T-helper 22 cell (primary cell): ENCODE measurements around the gene CDH23.

Experiments used
- DNase-seq: peaks from one replicate; pipeline ENCODE4 v3.0.0-alpha.2; 2020; ENCODE audit warnings: low read depth

The CDH23 gene

DNA sequence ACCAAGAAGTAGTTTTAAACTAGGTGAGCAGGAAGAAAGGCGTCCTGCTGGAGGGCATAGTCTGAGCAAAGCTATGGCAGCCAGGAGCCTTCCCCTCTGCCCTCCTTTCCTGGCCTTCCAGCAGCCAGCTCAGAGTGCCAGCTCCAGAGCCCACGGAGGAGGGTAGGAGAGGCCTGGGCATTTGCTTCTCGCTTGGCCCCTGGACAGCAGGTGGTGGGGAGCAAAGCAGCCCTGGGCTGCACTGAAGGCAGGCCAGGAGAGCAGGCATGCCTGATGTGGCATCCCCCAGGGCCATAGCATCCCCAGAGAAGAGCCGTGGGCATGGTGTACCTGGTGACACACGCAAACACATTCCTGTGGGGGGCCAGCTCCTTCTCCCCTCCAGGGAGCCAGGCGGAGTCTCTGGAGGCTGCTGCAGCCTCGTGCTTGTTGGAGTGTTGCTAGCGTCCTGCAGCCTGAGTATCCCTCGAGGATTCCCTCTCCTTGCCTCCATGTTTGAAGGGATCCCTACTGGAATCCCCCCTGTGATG, 43.9 kb downstream of the CDH23 start:
- no peak for DNase-seq

DNA sequence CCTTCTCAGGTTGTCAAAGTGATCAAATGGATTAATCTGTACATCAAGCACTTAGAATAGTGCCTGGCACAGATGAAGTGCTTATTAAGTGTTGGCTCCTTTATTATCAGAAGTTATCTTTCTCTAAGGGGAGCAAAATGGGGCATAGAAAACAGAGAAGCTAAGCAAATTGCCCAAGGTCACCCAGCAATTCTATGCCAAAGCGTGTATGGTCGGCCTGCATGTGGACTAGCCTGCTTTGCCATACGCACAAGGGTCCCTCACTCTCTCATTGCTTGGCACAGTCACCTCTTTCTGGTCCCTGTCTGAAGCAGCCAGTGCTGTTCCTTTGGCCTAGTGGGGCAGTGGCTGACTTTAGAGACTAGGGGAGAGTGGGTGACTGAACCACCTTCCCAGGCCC, 45.3 kb downstream of the CDH23 start:
- DNase-seq, result no peak

DNA sequence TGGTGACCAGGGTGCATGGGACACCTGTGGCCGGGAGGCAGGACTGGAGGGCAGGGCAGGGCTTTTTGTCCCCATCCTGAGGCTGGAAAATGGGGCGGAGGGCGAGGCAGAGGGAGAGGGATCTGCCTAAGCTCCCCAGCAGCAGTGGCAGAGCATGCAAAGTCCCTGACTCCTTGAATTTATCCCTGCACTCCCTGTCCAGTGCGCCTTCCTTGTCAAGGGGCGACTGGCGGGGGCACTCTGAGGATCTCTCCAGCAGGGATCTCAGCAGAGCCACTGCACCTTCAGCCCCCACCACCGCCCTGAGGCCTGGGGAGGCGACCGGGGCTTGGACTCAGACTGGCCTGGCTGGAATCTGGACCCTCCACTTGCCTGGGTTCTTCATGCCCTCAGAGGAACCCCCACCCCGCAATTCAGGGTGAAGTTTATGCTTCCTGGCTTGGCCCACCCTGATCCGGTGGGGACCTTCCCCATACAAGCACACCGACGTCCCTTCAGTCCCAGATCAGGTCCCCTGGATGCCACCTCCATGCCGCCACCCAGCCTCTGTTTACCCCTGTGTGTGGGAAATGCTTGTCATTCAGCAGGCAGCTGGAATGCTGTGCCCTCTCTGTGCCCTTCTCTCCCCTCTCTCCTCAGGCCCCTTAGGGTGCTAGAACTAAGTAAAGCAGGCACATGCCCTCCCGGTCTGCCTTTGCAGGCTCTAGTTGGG, 46.3 kb downstream of the CDH23 start:
- no peak for DNase-seq

DNA sequence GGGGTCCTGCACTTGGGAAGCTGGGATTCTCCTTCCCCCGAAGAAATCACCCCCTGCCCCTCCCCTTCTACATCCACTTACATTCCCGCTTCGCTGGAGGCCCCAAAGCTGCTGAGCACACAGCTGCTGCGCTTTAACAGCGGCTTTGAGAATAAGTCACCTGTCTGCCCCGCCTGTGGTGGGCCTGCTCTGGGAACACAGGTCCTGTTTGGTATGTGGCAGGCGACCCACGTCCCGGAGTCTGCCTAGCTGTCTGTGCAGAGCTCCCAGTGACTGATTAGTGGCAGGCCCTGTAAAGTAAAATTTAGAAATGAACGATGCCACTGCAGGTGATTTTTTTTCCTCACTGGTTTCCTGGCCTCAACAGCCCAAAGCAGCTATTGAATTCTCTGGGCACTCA, 47.0 kb downstream of the CDH23 start:
- no peak for DNase-seq

DNA sequence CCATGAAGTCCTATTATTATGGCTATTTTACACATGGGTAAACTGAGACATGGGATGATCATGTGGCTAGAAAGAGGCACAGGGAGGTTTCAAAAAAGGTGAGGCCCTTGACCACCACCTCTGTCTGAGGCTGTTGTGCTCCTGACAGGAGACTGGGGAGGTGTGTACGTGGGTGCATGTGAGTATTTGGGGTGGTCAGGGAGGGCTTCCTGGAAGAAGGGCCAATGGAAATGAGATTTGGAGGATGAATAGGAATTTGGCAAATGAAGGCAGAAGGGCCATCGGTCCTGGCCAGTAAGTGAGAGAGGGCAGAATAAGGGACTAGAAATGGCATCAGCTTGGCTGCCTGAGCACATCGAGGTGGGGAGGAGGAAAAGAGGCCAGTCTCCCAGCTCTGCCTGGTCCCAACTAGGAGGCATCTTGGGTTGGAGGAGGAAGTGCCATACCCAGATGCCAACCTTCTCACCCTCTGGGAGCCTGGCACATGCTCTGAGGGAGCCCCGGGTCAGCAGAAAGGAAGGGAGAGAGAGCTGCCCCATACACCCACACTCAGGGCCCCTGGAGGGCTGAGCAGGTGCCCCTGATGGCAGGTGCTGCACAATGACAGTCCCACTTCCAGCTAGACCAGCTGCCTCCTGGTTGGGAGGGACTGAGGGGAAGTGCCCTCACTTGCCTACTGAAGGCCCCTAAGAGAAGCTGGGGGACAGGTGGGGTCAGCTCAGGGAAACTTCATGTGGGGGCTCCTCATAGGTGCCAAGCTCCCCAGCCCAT, 47.7 kb downstream of the CDH23 start:
- no peak for DNase-seq

DNA sequence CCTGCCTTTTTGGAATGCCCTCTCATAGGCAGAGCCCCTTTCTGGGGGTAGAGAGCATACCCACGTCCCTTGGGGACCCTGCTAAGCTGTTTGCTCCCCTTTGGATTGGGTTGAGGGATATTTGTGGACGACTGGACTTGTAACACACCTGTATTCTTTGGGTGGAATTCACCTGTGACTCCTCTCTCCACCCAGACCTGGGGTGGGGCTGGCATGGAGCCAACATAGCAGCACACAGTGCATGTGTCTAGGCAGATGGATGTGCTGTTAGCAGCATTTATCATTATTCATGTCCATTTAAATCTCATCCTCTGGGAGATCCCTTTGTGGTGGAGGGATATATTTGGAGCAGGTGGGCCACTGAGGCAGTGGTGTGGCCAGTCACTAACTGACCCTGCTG, 51.0 kb downstream of the CDH23 start:
- DNase-seq, result no peak

DNA sequence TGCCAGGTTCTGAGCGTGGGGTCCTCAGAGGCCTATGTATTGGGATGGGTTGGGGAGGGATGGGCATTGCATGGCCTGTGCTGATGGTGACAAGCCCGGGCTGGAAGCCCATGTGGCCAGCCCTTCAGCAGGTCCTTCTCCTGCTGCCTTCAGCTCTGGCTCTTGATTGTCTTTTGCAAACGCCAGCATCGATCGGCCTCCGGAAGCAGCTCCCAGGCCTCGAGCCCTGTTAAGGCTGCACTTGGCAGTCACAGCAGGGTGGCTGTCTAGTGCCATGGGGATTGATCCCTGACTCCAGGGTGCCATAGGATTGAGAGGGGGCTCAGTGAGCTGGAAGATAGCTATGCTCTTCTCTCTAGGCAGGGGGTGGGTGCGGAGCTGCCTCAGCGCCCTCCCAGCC, 51.4 kb downstream of the CDH23 start:
- DNase-seq, result no peak

DNA sequence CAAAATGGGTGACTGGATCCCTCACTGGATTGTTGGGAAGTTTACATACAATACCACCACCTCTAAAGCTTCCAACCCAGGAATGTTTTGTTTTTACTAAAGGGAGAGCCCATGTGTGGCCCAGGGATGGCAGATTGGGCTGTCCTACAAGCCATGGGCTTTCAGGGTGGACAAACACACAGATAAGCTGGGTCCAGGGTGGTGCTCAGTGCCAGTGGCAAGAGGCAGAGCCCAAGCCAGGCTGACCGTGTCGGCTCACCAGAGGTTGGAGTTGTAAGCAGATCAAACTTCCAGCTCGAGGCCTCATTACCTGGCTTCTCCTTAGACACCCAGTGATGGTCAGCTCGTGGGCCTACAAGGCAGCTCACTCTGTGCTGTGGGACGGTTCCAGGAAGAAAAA, 52.3 kb downstream of the CDH23 start:
- no peak for DNase-seq

DNA sequence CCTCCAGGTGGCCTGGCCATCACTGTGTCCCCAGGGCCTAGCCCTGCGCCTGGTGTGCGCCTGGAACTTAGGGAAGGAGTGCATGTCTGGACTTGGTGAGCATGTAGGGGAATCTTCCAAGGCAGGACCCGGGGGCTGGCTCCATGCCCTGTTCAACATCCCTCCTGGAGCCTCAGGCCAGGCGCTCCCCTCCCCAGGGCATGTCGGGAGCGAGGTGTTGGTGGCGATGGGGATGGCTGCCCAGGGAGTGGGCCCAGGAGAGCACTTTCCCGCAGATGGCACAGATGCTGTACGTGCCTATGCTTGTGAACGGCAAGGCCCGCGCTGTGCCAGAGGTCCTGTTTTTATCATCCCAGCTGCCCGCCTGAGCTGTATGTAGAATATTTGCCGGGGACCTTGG, 55.0 kb downstream of the CDH23 start:
- no peak for DNase-seq

DNA sequence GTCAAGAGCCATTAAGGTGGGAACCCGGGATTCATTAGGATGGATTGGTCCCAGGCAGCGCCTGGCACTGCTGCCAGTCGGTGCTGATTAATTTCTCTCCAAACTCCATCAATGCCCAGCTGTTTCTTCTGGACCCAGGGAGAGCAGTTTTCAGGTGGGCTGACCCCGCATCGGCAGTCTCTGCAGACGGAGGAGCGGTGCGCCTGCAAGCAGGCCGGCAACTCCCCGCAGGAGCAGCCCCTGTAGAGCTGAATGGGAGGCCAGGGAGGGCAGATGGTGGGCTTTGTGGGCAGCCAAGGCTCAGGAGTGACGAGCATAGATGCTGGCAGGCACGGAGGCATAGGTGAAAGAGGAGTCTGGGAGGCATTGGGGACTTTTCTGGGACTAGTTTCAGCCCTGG, 56.5 kb downstream of the CDH23 start:
- DNase-seq, result no peak

DNA sequence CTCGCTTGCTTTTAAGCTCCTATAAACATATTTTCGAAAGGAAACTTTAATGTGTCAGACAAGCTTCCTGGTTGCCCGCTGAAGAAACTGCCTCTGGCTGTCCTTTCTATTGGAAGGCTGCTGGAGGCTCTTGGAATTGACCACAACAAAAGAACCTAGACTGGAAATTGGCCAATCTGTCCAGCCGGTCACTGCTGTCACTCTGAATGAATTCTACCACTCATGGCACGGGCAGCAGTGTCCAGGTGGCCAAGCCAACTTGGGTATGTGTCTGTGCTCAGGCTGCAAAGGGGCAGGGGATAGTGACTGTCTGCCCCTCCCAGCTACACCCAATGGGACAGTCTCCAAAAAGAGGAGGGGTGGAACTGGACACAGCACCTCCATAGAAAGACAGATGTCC, 57.6 kb downstream of the CDH23 start:
- DNase-seq, result no peak

DNA sequence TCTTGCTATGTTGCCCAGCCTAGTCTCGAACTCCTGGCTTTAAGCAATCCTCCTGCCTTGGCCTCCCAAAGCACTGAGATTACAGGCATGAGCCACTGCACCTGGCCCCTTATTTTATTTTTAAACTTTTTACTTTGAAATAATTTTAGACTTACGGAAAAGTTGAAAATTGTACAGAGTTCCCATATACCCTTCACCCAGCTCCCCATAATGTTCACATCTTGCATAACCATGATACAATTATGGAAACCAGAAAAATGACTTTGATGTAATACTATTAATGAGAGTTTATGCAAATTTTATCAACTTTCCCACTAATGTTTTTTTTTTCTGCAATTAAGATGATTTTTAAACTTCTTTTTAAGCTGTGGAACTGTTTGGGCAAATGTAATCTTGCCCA, 58.3 kb downstream of the CDH23 start:
- DNase-seq, result no peak

DNA sequence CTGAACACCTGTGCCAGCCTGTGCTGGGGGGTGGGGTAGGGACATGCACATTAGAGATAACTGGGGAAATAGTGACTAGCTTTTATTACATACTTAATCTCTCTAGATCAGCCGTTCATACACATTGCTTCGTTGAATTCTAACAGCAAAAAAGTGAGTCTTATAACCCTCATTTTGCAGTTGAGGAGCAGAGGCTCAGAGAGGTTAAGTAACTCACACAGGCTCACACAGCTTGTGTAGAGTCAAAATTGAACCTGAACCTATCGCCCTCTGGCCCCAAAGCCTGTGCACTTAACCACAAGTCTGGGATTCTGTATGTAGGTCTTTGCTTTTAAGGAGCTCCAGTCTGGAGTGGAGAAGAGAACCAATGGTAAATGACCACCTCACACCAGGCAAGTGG, 59.9 kb downstream of the CDH23 start:
- no peak for DNase-seq

DNA sequence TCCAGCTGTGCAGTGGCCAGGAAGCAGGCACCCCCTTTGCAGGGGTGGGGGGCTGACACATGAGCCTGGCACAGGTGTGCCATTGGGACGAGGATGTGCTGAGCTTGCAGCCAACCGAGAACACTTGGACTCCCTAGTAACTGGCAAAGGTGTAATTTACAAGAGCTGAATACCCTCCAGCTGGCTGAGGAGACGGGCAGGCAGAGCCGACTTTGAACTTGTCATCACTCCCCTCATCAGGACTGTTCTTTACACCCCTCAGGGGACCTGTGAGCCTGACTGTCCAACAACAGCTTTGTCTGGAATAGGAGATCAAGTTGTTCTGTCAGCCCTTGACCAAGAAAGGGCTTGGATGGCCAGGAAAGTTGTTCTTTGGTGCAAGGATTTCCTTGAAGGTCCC, 61.2 kb downstream of the CDH23 start:
- no peak for DNase-seq

DNA sequence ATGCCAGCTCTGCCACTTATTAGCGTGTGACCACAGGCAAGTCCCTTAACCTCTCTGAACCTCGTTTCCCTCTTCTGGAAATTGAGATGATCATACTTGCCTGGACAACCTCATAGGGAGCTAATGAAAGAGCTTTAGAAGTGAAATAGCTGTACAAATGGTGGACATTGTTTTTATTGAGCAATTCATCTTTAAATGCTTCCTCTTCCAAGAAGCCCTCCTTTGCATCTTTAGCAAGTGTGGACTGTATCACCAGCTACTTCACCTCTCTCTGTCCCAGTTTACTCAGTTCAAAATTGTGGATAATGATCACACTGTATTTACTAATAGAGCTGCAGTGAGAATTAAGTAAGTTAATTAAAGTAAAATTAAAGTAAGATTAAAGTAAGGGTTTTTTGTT, 61.7 kb downstream of the CDH23 start:
- DNase-seq, result no peak

DNA sequence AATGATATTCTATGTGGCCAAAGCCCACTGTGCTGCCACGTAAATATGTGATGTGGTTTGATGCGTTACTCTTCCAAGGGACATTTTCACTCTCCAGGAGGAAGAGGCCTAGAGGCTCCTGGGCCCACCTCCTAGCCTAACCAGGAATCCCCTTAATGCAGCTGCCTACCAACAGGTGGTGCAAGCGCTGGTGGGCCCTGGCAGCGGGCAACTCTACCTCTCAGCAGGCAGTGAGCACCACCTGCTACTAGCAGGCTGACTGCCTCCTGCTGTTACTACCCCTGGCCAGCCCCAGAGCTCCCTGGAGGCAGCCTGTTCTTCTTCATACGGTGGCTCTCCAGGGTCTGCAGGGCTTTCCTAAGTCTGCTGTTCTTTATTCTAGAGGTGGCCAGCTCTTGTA, 62.8 kb downstream of the CDH23 start:
- no peak for DNase-seq

DNA sequence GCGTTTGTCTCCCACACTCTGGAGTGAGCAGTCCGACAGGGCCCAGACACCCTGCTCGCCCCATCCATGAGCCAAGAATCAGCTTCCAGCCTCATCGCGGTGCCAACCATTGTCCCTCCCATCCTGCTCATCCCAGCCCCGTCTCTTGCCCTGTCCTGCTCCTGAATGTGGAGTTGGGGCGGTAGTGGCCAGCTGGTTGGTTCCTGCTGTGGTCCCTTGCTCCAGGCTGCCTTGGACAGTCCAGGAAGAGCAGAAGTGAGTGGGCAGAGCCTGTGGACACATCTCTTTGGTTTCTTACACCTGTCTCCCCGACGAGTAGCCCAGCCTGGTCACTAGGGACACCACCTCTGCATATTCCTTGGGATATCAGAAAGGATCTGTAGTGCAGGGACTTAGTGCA, 63.9 kb downstream of the CDH23 start:
- DNase-seq, result no peak

DNA sequence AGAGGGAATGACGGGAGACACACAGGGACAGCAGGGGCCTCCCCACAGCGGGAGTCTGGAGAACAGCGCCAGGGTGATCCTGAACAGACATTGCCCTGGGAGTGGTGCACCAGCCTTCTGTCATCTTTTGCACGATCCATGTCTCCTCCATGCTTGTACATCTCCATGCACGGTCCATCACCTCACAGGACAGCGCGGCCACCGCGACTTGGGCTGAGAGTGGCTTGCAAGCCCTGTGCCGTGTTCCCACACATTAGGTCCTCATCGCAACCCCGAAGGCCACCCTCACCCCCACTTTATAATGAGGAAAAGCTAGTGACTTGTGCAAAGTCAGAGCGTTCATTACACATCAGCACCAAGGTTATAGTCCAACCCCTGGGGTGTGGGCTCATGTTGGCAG, 64.7 kb downstream of the CDH23 start:
- no peak for DNase-seq

DNA sequence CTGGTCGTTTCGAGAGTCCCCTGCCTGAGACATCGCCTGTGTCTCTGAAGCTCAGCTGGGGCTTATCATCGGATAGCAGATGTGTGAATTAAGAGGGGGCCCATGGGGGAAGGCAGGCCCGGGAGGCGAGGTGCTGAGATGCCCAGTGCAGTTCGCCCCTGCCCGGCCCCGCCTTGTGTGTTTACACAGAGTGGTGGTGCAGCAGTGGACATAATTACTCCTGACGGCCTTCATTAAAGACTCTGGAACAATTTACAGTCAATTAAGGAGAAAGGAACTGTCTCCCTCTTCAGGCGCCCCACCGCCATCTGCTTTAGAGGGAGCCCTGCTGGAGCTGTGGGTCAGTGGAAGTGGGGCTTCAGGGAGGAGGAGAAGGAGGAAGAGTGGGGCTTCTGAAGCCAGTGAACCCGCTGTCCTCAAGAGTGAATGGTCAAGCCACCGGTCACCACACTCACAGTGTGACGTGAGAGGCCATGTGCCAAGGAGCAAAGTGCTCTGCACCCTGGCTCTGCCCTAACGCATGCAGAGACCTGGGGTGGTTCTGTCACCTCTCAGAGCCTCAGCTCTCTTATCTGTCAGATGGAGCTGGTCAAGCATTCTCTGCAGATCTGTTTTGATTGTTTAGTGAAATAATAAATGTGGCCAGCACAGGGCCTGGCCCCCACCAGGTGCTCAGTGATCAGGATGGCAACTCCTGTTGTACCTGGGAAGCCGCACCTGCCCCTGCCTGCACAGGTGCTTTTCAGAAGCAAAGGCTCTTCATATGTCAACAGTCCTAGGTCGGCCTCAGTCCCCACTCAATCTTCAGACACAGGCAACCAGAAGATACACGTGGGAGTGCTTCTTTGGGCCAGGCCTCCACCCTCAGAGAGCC, 65.6 kb downstream of the CDH23 start:
- no peak for DNase-seq

DNA sequence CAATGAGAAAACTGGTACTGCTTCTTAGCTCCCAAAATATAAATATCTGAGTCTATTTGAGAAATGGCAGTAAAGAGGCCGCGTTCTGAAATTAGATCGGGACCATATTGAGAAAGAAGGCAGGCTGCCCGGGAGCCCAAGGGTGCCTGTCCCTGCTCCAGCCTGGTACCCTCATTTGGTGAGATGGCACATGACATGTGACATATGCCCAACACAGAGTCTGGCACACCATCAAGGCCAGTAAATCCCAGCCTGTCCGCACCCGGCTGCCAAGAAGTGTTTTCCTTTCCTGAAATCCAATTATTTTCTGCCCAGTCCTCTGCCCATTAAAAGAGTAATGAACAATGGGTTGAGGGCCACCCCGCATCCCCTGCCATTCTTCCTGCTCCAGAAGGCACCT, 66.4 kb downstream of the CDH23 start:
- no peak for DNase-seq

DNA sequence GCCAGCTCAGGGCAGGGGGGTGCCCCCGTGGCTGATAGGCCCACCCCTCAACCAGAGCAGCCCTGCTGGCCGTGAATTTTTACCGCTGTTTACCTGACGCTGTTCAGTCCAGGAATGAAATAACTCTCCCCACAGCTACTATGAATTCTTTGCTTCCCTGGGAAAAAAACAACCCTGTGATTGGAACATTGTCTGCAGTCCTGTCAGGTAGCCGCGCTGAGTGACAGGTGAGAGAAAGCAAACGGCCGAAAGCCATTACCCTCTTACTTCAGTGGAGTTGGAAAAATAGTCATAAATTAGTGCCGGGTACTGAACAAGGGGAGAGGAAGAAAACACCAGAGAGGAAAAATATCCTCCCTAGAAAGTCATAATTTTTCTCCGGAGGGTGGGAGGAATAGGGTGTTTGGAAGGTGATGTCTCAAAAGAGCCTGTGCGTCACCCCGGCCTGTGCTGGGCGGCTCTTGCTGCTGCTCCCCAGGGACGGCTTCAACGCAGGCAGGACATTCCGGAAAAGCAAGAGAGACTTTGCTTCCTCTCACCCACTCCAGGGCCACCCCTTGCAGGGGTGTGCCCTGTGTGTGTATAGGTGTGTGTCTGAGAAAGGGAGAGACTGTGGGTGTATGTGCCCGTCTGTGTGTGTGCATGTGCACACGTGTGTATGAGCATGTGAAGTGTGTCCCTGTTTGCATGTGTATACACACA, 69.0 kb downstream of the CDH23 start:
- no peak for DNase-seq

DNA sequence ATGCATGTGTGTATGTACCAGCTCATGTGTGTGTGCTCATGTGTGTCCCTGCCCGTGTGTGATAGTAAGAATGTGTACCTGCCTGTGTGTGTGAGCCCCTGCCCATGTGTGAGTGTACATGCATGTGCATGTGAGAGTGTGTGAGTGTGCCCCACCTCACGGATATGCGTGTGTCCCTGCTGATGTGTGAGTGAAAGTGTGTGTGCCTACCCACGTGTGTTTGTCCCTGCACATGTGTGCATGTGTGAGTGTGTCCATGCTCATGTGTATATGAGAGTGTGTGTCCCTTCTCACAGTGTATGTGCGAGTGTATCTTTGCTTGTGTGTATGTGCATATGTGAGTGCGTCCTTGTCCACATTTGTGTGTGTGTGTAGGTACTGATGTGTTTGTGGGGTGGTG, 69.6 kb downstream of the CDH23 start:
- DNase-seq, result no peak
